Prostate gland (tissue), 2 donors: ENCODE results near the gene MINDY2.
A peak's percentile ranks its signal among the peaks of the same experiment; 100 is the strongest.

Source experiments
- POLR2AphosphoS5 ChIP-seq: sonication (generic); formaldehyde crosslinking; IDR thresholded peaks from one replicate; pipeline ENCODE4 v1.6.1; 2017; ENCODE audit warnings: antibody characterized with exemption
- TF ChIP-seq, protein P1 (sequence below), 4 experiments: fragments of 200-600 bp in 2 of 4; fragments of 450-650 bp in 2 of 4; sonication (generic) in 2 of 4; IDR thresholded peaks; 1 replicate in 3 of 4; 2 replicates in 1 of 4; pipeline ENCODE4 v1.5.1; 2016 to 2019; ENCODE audit warnings: antibody characterized with exemption in 4 of 4, mild to moderate bottlenecking in 2 of 4, moderate library complexity in 2 of 4

DNA sequence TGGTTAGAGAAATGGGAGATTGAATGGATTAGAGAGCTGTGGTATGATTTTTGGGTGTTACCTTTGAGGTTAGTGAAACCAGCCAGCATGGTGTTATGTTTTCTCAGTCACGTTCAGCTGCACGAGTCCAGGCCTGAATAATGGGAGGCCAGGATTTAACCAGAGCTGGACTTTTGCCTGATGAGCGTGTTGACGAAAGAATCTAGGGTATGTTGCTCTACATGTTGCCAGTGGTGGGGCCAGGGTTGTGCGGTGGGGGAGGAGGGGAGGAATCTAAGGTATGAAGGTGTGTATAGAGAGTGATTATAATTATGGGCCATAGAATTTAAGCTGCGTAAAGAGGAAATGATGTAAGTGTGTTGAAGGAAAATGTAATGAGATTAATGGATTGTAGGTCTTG lies 22.8 kb downstream of the MINDY2 start:
- TF ChIP-seq POLR2AphosphoS5 = peak; percentile 56
- TF ChIP-seq, protein P1, sequence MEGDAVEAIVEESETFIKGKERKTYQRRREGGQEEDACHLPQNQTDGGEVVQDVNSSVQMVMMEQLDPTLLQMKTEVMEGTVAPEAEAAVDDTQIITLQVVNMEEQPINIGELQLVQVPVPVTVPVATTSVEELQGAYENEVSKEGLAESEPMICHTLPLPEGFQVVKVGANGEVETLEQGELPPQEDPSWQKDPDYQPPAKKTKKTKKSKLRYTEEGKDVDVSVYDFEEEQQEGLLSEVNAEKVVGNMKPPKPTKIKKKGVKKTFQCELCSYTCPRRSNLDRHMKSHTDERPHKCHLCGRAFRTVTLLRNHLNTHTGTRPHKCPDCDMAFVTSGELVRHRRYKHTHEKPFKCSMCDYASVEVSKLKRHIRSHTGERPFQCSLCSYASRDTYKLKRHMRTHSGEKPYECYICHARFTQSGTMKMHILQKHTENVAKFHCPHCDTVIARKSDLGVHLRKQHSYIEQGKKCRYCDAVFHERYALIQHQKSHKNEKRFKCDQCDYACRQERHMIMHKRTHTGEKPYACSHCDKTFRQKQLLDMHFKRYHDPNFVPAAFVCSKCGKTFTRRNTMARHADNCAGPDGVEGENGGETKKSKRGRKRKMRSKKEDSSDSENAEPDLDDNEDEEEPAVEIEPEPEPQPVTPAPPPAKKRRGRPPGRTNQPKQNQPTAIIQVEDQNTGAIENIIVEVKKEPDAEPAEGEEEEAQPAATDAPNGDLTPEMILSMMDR (IDR thresholded peaks at IDR 0.05) = no peak
